Activated CD8-positive, alpha-beta T cell treated with anti-CD3 and anti-CD28 coated beads, Interleukin-2, amount 10 ng/mL, durations not matched to agents 7 days and 5 days (primary cell): Measurements from ENCODE around the gene GNB1L. TPM values are rescaled to one million over a fixed set of nuclear protein-coding genes. Genes with fewer than 3 reads are reported as not detected.

ENCODE experiments used
- ATAC-seq: fragments of 150-1000 bp; cut with Tn5 transposase; one replicate; pipeline ENCODE4 v1.10.0; 2021; ENCODE audit warnings: moderate library complexity
- CTCF ChIA-PET: fragments of 350-600 bp; sonication (Branson Sonifier 250); formaldehyde crosslinking; loops from one replicate; lab custom pipeline; 2021; ENCODE audit warnings: antibody characterized with exemption; lab: Charles Lee
- POLR2A ChIA-PET: fragments of 350-600 bp; sonication (Branson Sonifier 250); formaldehyde crosslinking; loops from one replicate; lab custom pipeline; 2021; ENCODE audit warnings: antibody characterized with exemption; lab: Charles Lee
- DNase-seq: peaks from one replicate; pipeline ENCODE4 v3.0.0-alpha.2; 2020
- H3K27ac Mint-ChIP-seq: one replicate; pipeline ENCODE4 v1.8.0; 2021; ENCODE audit warnings: mild to moderate bottlenecking, mixed read lengths
- H3K27me3 Mint-ChIP-seq: one replicate; pipeline ENCODE4 v1.8.0; 2021; ENCODE audit warnings: low read depth, mixed read lengths
- H3K36me3 Mint-ChIP-seq: one replicate; pipeline ENCODE4 v1.8.0; 2021; ENCODE audit warnings: low read depth, mixed read lengths
- H3K4me1 Mint-ChIP-seq: one replicate; pipeline ENCODE4 v1.8.0; 2021; ENCODE audit warnings: low read depth, mixed read lengths
- H3K4me3 Mint-ChIP-seq: one replicate; pipeline ENCODE4 v1.8.0; 2021; ENCODE audit warnings: mild to moderate bottlenecking, mixed read lengths
- H3K9me3 Mint-ChIP-seq: one replicate; pipeline ENCODE4 v1.8.0; 2022; ENCODE audit warnings: mixed read lengths; ENCODE audit not compliant: insufficient read depth
- total RNA-seq, 2 experiments: library from RNA; stranded (reverse); gene quantifications; one replicate each; pipeline ENCODE4 v1.2.3, GENCODE V29; 2021

Gene GNB1L
- total RNA-seq, 2 experiments from 2014 or later: 9.7 to 10.3 TPM

GRCh38 chr22:19748991-19749664 is 105.5 kb downstream of the GNB1L start:
- Mint-ChIP-seq H3K27me3 (peaks cover 10% of the 10 kb centered on the region), H3K4me1 (no peaks in the 10 kb centered on the region), H3K4me3 (no peak overlapping the region), H3K27ac (no peak overlapping the region), H3K36me3 (no peaks in the 10 kb centered on the region), H3K9me3 (no peaks in the 10 kb centered on the region)
- DNase-seq (no peak), ATAC-seq (no peak)
- POLR2A ChIA-PET: no interaction called here
- CTCF ChIA-PET: no interaction called here

- H3K4me3 Mint-ChIP-seq: no peak overlapping the region
- H3K9me3 Mint-ChIP-seq: no peaks in the 10 kb centered on the region
- H3K27me3 Mint-ChIP-seq: peaks cover 3% of the 10 kb centered on the region
- CTCF ChIA-PET: interaction anchor here (1.6 kb wide), 1 partner anchor 18 kb away, joined by 3 read pairs; no protein-coding TSS in a partner anchor
- no peaks in the 10 kb centered on the region for H3K4me1 Mint-ChIP-seq
- POLR2A ChIA-PET: no interaction called here
- DNase-seq (no peak), ATAC-seq (no peak)
- H3K36me3 Mint-ChIP-seq: no peaks in the 10 kb centered on the region
- no peak overlapping the region for H3K27ac Mint-ChIP-seq
Observed at GRCh38 chr22:19748139-19748538, 106.5 kb downstream of the GNB1L start.

- H3K4me3 Mint-ChIP-seq: no peak overlapping the region
- H3K4me1 Mint-ChIP-seq: no peaks in the 10 kb centered on the region
- no peaks in the 10 kb centered on the region for H3K9me3 Mint-ChIP-seq
- ChIA-PET CTCF (interaction anchor here (1.6 kb wide), 1 partner anchor 17 kb away, joined by 3 read pairs; no protein-coding TSS in a partner anchor), POLR2A (no interaction called here)
- no peaks in the 10 kb centered on the region for H3K27me3 Mint-ChIP-seq
- no peaks in the 10 kb centered on the region for H3K36me3 Mint-ChIP-seq
- ATAC-seq: no peak
- H3K27ac Mint-ChIP-seq: no peak overlapping the region
- no peak for DNase-seq
Observed at GRCh38 chr22:19747551-19747950, 107.1 kb downstream of the GNB1L start.

GRCh38 chr22:19746726-19747125 is 107.9 kb downstream of the GNB1L start:
- no peaks in the 10 kb centered on the region for H3K36me3 Mint-ChIP-seq
- ATAC-seq (no peak), DNase-seq (no peak)
- H3K9me3 Mint-ChIP-seq: no peaks in the 10 kb centered on the region
- no peak overlapping the region for H3K4me3 Mint-ChIP-seq
- no peak overlapping the region for H3K27ac Mint-ChIP-seq
- H3K27me3 Mint-ChIP-seq: no peaks in the 10 kb centered on the region
- ChIA-PET CTCF (interaction anchor here (1.6 to 1.7 kb wide), 2 partner anchors 16 kb away, joined by 3 to 10 read pairs; no protein-coding TSS in a partner anchor), POLR2A (no interaction called here)
- H3K4me1 Mint-ChIP-seq: no peaks in the 10 kb centered on the region

- POLR2A ChIA-PET: no interaction called here
- Mint-ChIP-seq H3K4me3 (no peak overlapping the region), H3K9me3 (no peaks in the 10 kb centered on the region), H3K27me3 (no peaks in the 10 kb centered on the region), H3K36me3 (no peaks in the 10 kb centered on the region), H3K4me1 (no peaks in the 10 kb centered on the region), H3K27ac (no peak overlapping the region)
- ATAC-seq (no peak), DNase-seq (no peak)
- CTCF ChIA-PET: interaction anchor here (1.7 kb wide), 1 partner anchor 15 kb away, joined by 10 read pairs; no protein-coding TSS in a partner anchor
Observed at GRCh38 chr22:19745155-19746101, 109.2 kb downstream of the GNB1L start.

- H3K27ac Mint-ChIP-seq: no peak overlapping the region
- ATAC-seq: no peak
- no peak overlapping the region for H3K4me3 Mint-ChIP-seq
- H3K4me1 Mint-ChIP-seq: no peaks in the 10 kb centered on the region
- no peaks in the 10 kb centered on the region for H3K27me3 Mint-ChIP-seq
- ChIA-PET POLR2A (no interaction called here), CTCF (no interaction called here)
- DNase-seq: no peak
- no peaks in the 10 kb centered on the region for H3K36me3 Mint-ChIP-seq
- no peaks in the 10 kb centered on the region for H3K9me3 Mint-ChIP-seq
Observed at GRCh38 chr22:19744350-19745006, 110.2 kb downstream of the GNB1L start.

- POLR2A ChIA-PET: no interaction called here
- CTCF ChIA-PET: no interaction called here
- no peaks in the 10 kb centered on the region for H3K36me3 Mint-ChIP-seq
- H3K4me3 Mint-ChIP-seq: no peak overlapping the region
- no peaks in the 10 kb centered on the region for H3K27me3 Mint-ChIP-seq
- no peaks in the 10 kb centered on the region for H3K4me1 Mint-ChIP-seq
- no peak overlapping the region for H3K27ac Mint-ChIP-seq
- no peaks in the 10 kb centered on the region for H3K9me3 Mint-ChIP-seq
- no peak for ATAC-seq
- DNase-seq: no peak
Observed at GRCh38 chr22:19743651-19744050, 111.0 kb downstream of the GNB1L start.

GRCh38 chr22:19743081-19743480 is 111.6 kb downstream of the GNB1L start:
- no peak for ATAC-seq
- CTCF ChIA-PET: interaction anchor here (2.5 kb wide), 1 partner anchor 13 kb away, joined by 11 read pairs; no protein-coding TSS in a partner anchor

GRCh38 chr22:19742160-19743066 is 112.3 kb downstream of the GNB1L start:
- no peaks in the 10 kb centered on the region for H3K36me3 Mint-ChIP-seq
- DNase-seq (no peak), ATAC-seq (no peak)
- H3K4me1 Mint-ChIP-seq: no peaks in the 10 kb centered on the region
- no peak overlapping the region for H3K27ac Mint-ChIP-seq
- ChIA-PET POLR2A (no interaction called here), CTCF (interaction anchor here (1.3 to 2.5 kb wide), 2 partner anchors 11 to 12 kb away, joined by 6 to 11 read pairs; no protein-coding TSS in a partner anchor)
- H3K4me3 Mint-ChIP-seq: no peak overlapping the region
- H3K9me3 Mint-ChIP-seq: no peaks in the 10 kb centered on the region
- no peaks in the 10 kb centered on the region for H3K27me3 Mint-ChIP-seq

More at GRCh38 chr22:19743081-19743480, 111.6 kb downstream of the GNB1L start:
- Mint-ChIP-seq H3K36me3 (no peaks in the 10 kb centered on the region), H3K4me1 (no peaks in the 10 kb centered on the region), H3K27ac (no peak overlapping the region), H3K27me3 (no peaks in the 10 kb centered on the region), H3K9me3 (no peaks in the 10 kb centered on the region), H3K4me3 (no peak overlapping the region)
- no peak for DNase-seq
- POLR2A ChIA-PET: no interaction called here

GRCh38 chr22:19741053-19741452 is 113.6 kb downstream of the GNB1L start:
- H3K4me3 Mint-ChIP-seq: no peak overlapping the region
- ATAC-seq: no peak
- no peaks in the 10 kb centered on the region for H3K27me3 Mint-ChIP-seq
- no peaks in the 10 kb centered on the region for H3K36me3 Mint-ChIP-seq
- ChIA-PET CTCF (interaction anchor here (1.3 to 2.5 kb wide), 2 partner anchors 10 to 11 kb away, joined by 6 to 11 read pairs; no protein-coding TSS in a partner anchor), POLR2A (no interaction called here)
- no peaks in the 10 kb centered on the region for H3K4me1 Mint-ChIP-seq
- no peak for DNase-seq
- H3K9me3 Mint-ChIP-seq: no peaks in the 10 kb centered on the region
- H3K27ac Mint-ChIP-seq: no peak overlapping the region

GRCh38 chr22:19740586-19740985 is 114.1 kb downstream of the GNB1L start:
- CTCF ChIA-PET: interaction anchor here (2.5 kb wide), 1 partner anchor 10 kb away, joined by 11 read pairs; no protein-coding TSS in a partner anchor
- POLR2A ChIA-PET: no interaction called here
- ATAC-seq (no peak), DNase-seq (no peak)
- Mint-ChIP-seq H3K4me1 (no peaks in the 10 kb centered on the region), H3K27me3 (no peaks in the 10 kb centered on the region), H3K36me3 (no peaks in the 10 kb centered on the region), H3K4me3 (no peak overlapping the region), H3K9me3 (no peaks in the 10 kb centered on the region), H3K27ac (no peak overlapping the region)
